MM.1S (cell line): ENCODE results near the gene TNFRSF8.

ENCODE experiments used
- DNase-seq: peaks from one replicate; pipeline ENCODE4 v3.0.0-alpha.2; 2015
- H2AFZ ChIP-seq: fragments of 300-600 bp; sonication (generic); 2 replicates; pipeline ENCODE4 v1.6.0; 2016; ENCODE audit warnings: antibody characterized with exemption, low read length
- H3F3A ChIP-seq: fragments of 300-600 bp; sonication (generic); 2 replicates; pipeline ENCODE4 v1.6.1; 2016; ENCODE audit warnings: mild to moderate bottlenecking, antibody characterized with exemption, low read length, moderate library complexity, mixed read lengths; ENCODE audit not compliant: insufficient read depth
- H3K27ac ChIP-seq: fragments of 300-600 bp; sonication (generic); 2 replicates; pipeline ENCODE4 v1.5.1; 2016; ENCODE audit warnings: mild to moderate bottlenecking, low read length
- H3K27me3 ChIP-seq: fragments of 300-600 bp; sonication (generic); replicated peaks from 2 replicates; pipeline ENCODE4 v1.6.0; 2016; ENCODE audit warnings: low read length; ENCODE audit not compliant: insufficient read depth
- H3K36me3 ChIP-seq: fragments of 300-600 bp; sonication (generic); replicated peaks from 2 replicates; pipeline ENCODE4 v1.6.1; 2016; ENCODE audit warnings: mild to moderate bottlenecking, low read length, mixed read lengths; ENCODE audit not compliant: insufficient read depth
- H3K4me1 ChIP-seq: fragments of 300-600 bp; sonication (generic); 2 replicates; pipeline ENCODE4 v1.6.1; 2016; ENCODE audit warnings: low read length, mixed read lengths
- H3K4me2 ChIP-seq: fragments of 300-600 bp; sonication (generic); 2 replicates; pipeline ENCODE4 v1.6.0; 2016; ENCODE audit warnings: low read depth, low read length
- H3K4me3 ChIP-seq: fragments of 300-600 bp; sonication (generic); 2 replicates; pipeline ENCODE4 v1.5.1; 2016; ENCODE audit warnings: low read length, mixed read lengths
- H3K79me2 ChIP-seq: fragments of 300-600 bp; sonication (generic); 2 replicates; pipeline ENCODE4 v1.6.1; 2016; ENCODE audit warnings: mixed run types, low read length, mixed read lengths
- H3K9ac ChIP-seq: fragments of 300-600 bp; sonication (generic); 2 replicates; pipeline ENCODE4 v1.6.1; 2016; ENCODE audit warnings: low read length, mixed read lengths
- H3K9me2 ChIP-seq: fragments of 300-600 bp; sonication (generic); replicated peaks from 2 replicates; pipeline ENCODE4 v1.6.1; 2016; ENCODE audit warnings: mild to moderate bottlenecking, low read length, mixed read lengths; ENCODE audit not compliant: insufficient read depth
- H3K9me3 ChIP-seq: fragments of 300-600 bp; sonication (generic); replicated peaks from 2 replicates; pipeline ENCODE4 v1.6.1; 2016; ENCODE audit warnings: mild to moderate bottlenecking, low read length, mixed read lengths; ENCODE audit not compliant: insufficient read depth
- H4K20me1 ChIP-seq: fragments of 300-600 bp; sonication (generic); 2 replicates; pipeline ENCODE4 v1.6.1; 2016; ENCODE audit warnings: mild to moderate bottlenecking, low read length, moderate library complexity, mixed read lengths; ENCODE audit not compliant: insufficient read depth
- EZH2 ChIP-seq: fragments of 300-600 bp; sonication (generic); optimal IDR thresholded peaks from 2 replicates; pipeline ENCODE3; 2017; ENCODE audit warnings: low read depth, mild to moderate bottlenecking, antibody characterized with exemption, low read length, mixed read lengths
- EZH2phosphoT487 ChIP-seq: fragments of 300-600 bp; sonication (generic); IDR thresholded peaks from 2 replicates; pipeline ENCODE4 v1.6.1; 2018; ENCODE audit warnings: antibody characterized with exemption, low read length
- TF ChIP-seq, protein P1 (sequence below): fragments of 300-600 bp; sonication (generic); IDR thresholded peaks from 2 replicates; pipeline ENCODE4 v1.5.1; 2016; ENCODE audit warnings: antibody characterized with exemption, low read length, mixed read lengths

The TNFRSF8 gene

GRCh38 chr1:12091191-12091590 is 28.1 kb downstream of the TNFRSF8 start:
- Histone ChIP-seq H3K4me2 (no peak overlapping the region), H3K27ac (no peak overlapping the region)

DNA sequence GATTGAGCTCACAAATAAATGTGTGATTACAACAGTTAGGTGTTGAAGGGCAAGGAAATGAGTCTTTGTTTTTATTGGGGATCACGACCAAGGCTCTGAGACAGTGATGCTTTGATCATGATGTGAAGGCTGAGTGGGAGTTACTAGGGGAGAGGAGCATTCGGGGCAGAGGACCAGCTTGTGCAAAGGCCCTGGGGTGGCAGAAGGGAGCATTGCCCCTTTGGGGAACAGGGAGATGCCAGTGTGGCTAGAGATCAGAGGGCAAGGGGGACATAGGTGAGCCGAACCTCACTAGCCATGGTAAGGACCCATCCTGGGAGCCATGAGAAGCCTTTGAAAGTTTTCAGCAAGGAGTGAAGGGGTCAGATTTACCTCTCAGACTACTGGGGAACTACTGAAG is 31.1 kb downstream of the TNFRSF8 start:
- H4K20me1 ChIP-seq = no peaks in the 10 kb centered on the region
- no peak for TF ChIP-seq EZH2
- no peak for TF ChIP-seq EZH2phosphoT487
- H3K9ac ChIP-seq = no peak overlapping the region
- H3K4me3 ChIP-seq = no peak overlapping the region
- H3K36me3 ChIP-seq = no peaks in the 10 kb centered on the region
- H3K79me2 ChIP-seq = no peaks in the 10 kb centered on the region
- H3K9me3 ChIP-seq = no peaks in the 10 kb centered on the region
- H2AFZ ChIP-seq = no peak overlapping the region
- H3K4me2 ChIP-seq = no peak overlapping the region
- H3F3A ChIP-seq = no peaks in the 10 kb centered on the region
- no peaks in the 10 kb centered on the region for H3K27me3 ChIP-seq
- H3K27ac ChIP-seq = no peak overlapping the region
- DNase-seq = no peak
- H3K4me1 ChIP-seq = no peaks in the 10 kb centered on the region
- H3K9me2 ChIP-seq = no peaks in the 10 kb centered on the region

More at GRCh38 chr1:12091191-12091590, 28.1 kb downstream of the TNFRSF8 start:
- no peak for DNase-seq
- Histone ChIP-seq H3K4me3 (no peak overlapping the region), H3K79me2 (no peaks in the 10 kb centered on the region), H2AFZ (no peak overlapping the region), H3K9me2 (no peaks in the 10 kb centered on the region), H3K9me3 (no peaks in the 10 kb centered on the region), H4K20me1 (no peaks in the 10 kb centered on the region), H3K9ac (no peak overlapping the region), H3K4me1 (no peaks in the 10 kb centered on the region), H3K27me3 (no peaks in the 10 kb centered on the region), H3F3A (no peaks in the 10 kb centered on the region), H3K36me3 (no peaks in the 10 kb centered on the region)
- TF ChIP-seq, protein P1, sequence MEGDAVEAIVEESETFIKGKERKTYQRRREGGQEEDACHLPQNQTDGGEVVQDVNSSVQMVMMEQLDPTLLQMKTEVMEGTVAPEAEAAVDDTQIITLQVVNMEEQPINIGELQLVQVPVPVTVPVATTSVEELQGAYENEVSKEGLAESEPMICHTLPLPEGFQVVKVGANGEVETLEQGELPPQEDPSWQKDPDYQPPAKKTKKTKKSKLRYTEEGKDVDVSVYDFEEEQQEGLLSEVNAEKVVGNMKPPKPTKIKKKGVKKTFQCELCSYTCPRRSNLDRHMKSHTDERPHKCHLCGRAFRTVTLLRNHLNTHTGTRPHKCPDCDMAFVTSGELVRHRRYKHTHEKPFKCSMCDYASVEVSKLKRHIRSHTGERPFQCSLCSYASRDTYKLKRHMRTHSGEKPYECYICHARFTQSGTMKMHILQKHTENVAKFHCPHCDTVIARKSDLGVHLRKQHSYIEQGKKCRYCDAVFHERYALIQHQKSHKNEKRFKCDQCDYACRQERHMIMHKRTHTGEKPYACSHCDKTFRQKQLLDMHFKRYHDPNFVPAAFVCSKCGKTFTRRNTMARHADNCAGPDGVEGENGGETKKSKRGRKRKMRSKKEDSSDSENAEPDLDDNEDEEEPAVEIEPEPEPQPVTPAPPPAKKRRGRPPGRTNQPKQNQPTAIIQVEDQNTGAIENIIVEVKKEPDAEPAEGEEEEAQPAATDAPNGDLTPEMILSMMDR = no peak
- TF ChIP-seq EZH2phosphoT487 = no peak
- TF ChIP-seq EZH2 = no peak

GRCh38 chr1:12095452-12096263 is 32.6 kb downstream of the TNFRSF8 start:
- no peak overlapping the region for H3K4me2 ChIP-seq
- no peaks in the 10 kb centered on the region for H3K9me2 ChIP-seq
- no peak overlapping the region for H3K9ac ChIP-seq
- no peak for DNase-seq
- no peaks in the 10 kb centered on the region for H3K79me2 ChIP-seq
- peak overlapping the region; percentile 45; the same call in 1 of the 2 replicates for H2AFZ ChIP-seq
- no peaks in the 10 kb centered on the region for H3F3A ChIP-seq
- H4K20me1 ChIP-seq = no peaks in the 10 kb centered on the region
- no peaks in the 10 kb centered on the region for H3K36me3 ChIP-seq
- no peaks in the 10 kb centered on the region for H3K27me3 ChIP-seq
- TF ChIP-seq, protein P1 = no peak
- TF ChIP-seq EZH2 (no peak), EZH2phosphoT487 (no peak)
- H3K27ac ChIP-seq = no peak overlapping the region
- no peaks in the 10 kb centered on the region for H3K4me1 ChIP-seq
- H3K4me3 ChIP-seq = no peak overlapping the region
- no peaks in the 10 kb centered on the region for H3K9me3 ChIP-seq

GRCh38 chr1:12096615-12097014 is 33.5 kb downstream of the TNFRSF8 start:
- H3K4me2 ChIP-seq = no peak overlapping the region
- no peaks in the 10 kb centered on the region for H3K27me3 ChIP-seq
- H3K4me3 ChIP-seq = no peak overlapping the region
- H3K4me1 ChIP-seq = no peaks in the 10 kb centered on the region
- no peaks in the 10 kb centered on the region for H4K20me1 ChIP-seq
- H3K9ac ChIP-seq = no peak overlapping the region
- H3F3A ChIP-seq = no peaks in the 10 kb centered on the region
- TF ChIP-seq EZH2phosphoT487 (no peak), EZH2 (no peak)
- TF ChIP-seq, protein P1 = no peak
- H3K9me2 ChIP-seq = no peaks in the 10 kb centered on the region
- H3K79me2 ChIP-seq = no peaks in the 10 kb centered on the region
- no peak for DNase-seq
- no peaks in the 10 kb centered on the region for H3K36me3 ChIP-seq
- no peak overlapping the region for H3K27ac ChIP-seq
- no peak overlapping the region for H2AFZ ChIP-seq
- H3K9me3 ChIP-seq = no peaks in the 10 kb centered on the region
